ENCODE data around the gene CFTR.

CFTR gene

GRCh38 chr7:117596134-117596533, 116.3 kb downstream of the CFTR start:
- TF ChIP-seq POLR2A (IDR thresholded peaks at IDR 0.05; ENCODE audit: low read depth, low read length) (no peak), TAF1 (IDR thresholded peaks at IDR 0.05; ENCODE audit: borderline replicate concordance, low read depth, low read length) (no peak), POLR2AphosphoS5 (IDR thresholded peaks at IDR 0.05; ENCODE audit: low read depth, low read length) (no peak)
- no peak for FAIRE-seq
- no peak for DNase-seq (ENCODE audit: insufficient read length)

DNA sequence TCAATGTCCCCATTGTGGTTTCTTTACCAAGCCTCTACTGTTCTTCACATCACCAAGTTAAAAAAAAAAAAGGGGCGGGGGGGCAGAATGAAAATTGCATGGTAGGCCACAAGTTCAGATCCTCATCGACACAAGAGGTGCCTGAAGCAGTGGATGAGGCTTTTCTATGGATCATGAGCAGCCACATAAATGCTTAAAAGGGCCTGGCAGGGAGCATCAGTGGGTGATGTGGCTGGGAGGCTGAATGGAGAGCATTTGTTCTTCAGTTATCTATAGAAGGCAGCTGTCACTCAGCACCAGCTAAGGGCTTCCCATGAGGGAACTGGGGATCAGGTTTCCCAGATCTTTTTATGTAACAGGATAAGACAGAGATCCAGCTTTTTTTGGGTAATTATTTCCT, 117.9 kb downstream of the CFTR start:
- no peak for FAIRE-seq
- TF ChIP-seq POLR2AphosphoS5 (IDR thresholded peaks at IDR 0.05; ENCODE audit: low read depth, low read length) (no peak), TAF1 (IDR thresholded peaks at IDR 0.05; ENCODE audit: borderline replicate concordance, low read depth, low read length) (no peak), POLR2A (IDR thresholded peaks at IDR 0.05; ENCODE audit: low read depth, low read length) (no peak)
- no peak for DNase-seq (ENCODE audit: insufficient read length)

GRCh38 chr7:117600911-117601310, 121.1 kb downstream of the CFTR start:
- no peak for DNase-seq (ENCODE audit: insufficient read length)
- no peak for FAIRE-seq
- no peak for TF ChIP-seq POLR2AphosphoS5 (IDR thresholded peaks at IDR 0.05; ENCODE audit: low read depth, low read length)
- TF ChIP-seq TAF1 (IDR thresholded peaks at IDR 0.05; ENCODE audit: borderline replicate concordance, low read depth, low read length), result no peak
- TF ChIP-seq POLR2A (IDR thresholded peaks at IDR 0.05; ENCODE audit: low read depth, low read length), result no peak

GRCh38 chr7:117603627-117604026, 123.8 kb downstream of the CFTR start:
- TF ChIP-seq POLR2A (IDR thresholded peaks at IDR 0.05; ENCODE audit: low read depth, low read length) (no peak), POLR2AphosphoS5 (IDR thresholded peaks at IDR 0.05; ENCODE audit: low read depth, low read length) (no peak), TAF1 (IDR thresholded peaks at IDR 0.05; ENCODE audit: borderline replicate concordance, low read depth, low read length) (no peak)
- DNase-seq (ENCODE audit: insufficient read length) (no peak), FAIRE-seq (no peak)

GRCh38 chr7:117605712-117606111, 125.9 kb downstream of the CFTR start:
- no peak for TF ChIP-seq TAF1 (IDR thresholded peaks at IDR 0.05; ENCODE audit: borderline replicate concordance, low read depth, low read length)
- no peak for TF ChIP-seq POLR2A (IDR thresholded peaks at IDR 0.05; ENCODE audit: low read depth, low read length)
- no peak for TF ChIP-seq POLR2AphosphoS5 (IDR thresholded peaks at IDR 0.05; ENCODE audit: low read depth, low read length)
- no peak for DNase-seq (ENCODE audit: insufficient read length)
- no peak for FAIRE-seq

DNA sequence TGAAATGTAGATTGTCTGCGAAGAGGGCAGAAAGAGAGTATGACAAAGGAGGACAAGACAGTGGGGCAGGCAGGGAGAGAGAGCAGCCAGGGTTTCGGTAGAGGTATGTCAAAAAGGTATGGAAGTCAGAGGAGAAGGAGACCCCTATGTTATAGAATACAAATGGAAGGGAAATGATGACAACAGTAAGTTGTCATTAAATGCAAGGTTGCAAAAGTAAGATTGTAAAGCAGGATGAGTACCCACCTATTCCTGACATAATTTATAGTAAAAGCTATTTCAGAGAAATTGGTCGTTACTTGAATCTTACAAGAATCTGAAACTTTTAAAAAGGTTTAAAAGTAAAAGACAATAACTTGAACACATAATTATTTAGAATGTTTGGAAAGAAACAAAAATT, 126.3 kb downstream of the CFTR start:
- no peak for FAIRE-seq
- no peak for DNase-seq (ENCODE audit: insufficient read length)
- TF ChIP-seq POLR2A (IDR thresholded peaks at IDR 0.05; ENCODE audit: low read depth, low read length) (no peak), TAF1 (IDR thresholded peaks at IDR 0.05; ENCODE audit: borderline replicate concordance, low read depth, low read length) (no peak), POLR2AphosphoS5 (IDR thresholded peaks at IDR 0.05; ENCODE audit: low read depth, low read length) (no peak)

GRCh38 chr7:117610396-117610795, 130.6 kb downstream of the CFTR start:
- TF ChIP-seq TAF1 (IDR thresholded peaks at IDR 0.05; ENCODE audit: borderline replicate concordance, low read depth, low read length) (no peak), POLR2AphosphoS5 (IDR thresholded peaks at IDR 0.05; ENCODE audit: low read depth, low read length) (no peak)
- FAIRE-seq (no peak), DNase-seq (ENCODE audit: insufficient read length) (no peak)

DNA sequence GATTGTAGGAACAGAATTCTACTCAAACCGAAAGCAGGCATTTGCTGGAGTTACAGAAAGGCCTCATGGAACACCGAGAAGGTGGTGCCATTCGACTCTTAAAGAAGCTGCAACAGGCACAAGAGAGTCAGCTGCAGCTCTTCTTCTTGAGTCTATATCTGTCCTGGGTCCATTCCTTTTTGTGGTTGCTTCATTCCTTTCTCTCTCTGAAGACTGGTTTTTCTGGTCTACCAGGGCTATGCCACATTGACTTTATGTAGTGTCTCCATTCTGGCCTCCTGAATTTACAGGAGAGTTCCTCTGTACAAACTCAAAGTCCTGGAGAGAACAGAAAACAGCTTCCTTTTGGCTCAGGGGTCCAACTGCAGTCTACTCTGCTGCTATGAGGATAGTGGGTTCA, 132.8 kb downstream of the CFTR start:
- DNase-seq (ENCODE audit: insufficient read length), result no peak
- TF ChIP-seq POLR2AphosphoS5 (IDR thresholded peaks at IDR 0.05; ENCODE audit: low read depth, low read length), result no peak
- TF ChIP-seq POLR2A (IDR thresholded peaks at IDR 0.05; ENCODE audit: low read depth, low read length), result no peak
- no peak for TF ChIP-seq TAF1 (IDR thresholded peaks at IDR 0.05; ENCODE audit: borderline replicate concordance, low read depth, low read length)
- FAIRE-seq, result no peak

GRCh38 chr7:117616694-117617093, 136.9 kb downstream of the CFTR start:
- FAIRE-seq (no peak), DNase-seq (ENCODE audit: insufficient read length) (no peak)
- TF ChIP-seq POLR2A (IDR thresholded peaks at IDR 0.05; ENCODE audit: low read depth, low read length) (no peak), TAF1 (IDR thresholded peaks at IDR 0.05; ENCODE audit: borderline replicate concordance, low read depth, low read length) (no peak), POLR2AphosphoS5 (IDR thresholded peaks at IDR 0.05; ENCODE audit: low read depth, low read length) (no peak)

DNA sequence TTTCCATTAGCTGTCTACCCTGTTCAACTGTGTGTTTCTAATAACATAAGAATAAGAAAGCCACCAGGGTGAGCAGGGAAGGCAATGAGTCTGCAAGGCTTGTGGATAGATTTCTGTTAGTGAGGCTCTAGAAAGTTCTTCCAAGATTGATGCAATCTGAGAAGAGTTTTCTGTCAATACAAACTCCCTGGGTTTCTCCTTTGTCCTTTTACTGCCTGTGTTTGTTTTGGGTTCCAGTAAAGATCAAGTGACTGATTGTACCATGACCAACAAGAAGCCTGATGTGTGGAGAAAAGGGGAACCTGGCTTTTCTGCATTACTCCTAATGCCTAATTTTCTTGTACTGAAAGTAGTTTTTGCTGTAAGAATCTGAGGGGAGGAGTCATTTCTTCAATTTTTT, 139.9 kb downstream of the CFTR start:
- TF ChIP-seq POLR2A (IDR thresholded peaks at IDR 0.05; ENCODE audit: low read depth, low read length) (no peak), TAF1 (IDR thresholded peaks at IDR 0.05; ENCODE audit: borderline replicate concordance, low read depth, low read length) (no peak), POLR2AphosphoS5 (IDR thresholded peaks at IDR 0.05; ENCODE audit: low read depth, low read length) (no peak)
- no peak for FAIRE-seq
- no peak for DNase-seq (ENCODE audit: insufficient read length)

GRCh38 chr7:117621075-117621618, 141.3 kb downstream of the CFTR start:
- no peak for FAIRE-seq
- TF ChIP-seq POLR2A (IDR thresholded peaks at IDR 0.05; ENCODE audit: low read depth, low read length) (no peak), TAF1 (IDR thresholded peaks at IDR 0.05; ENCODE audit: borderline replicate concordance, low read depth, low read length) (no peak), POLR2AphosphoS5 (IDR thresholded peaks at IDR 0.05; ENCODE audit: low read depth, low read length) (no peak)
- DNase-seq (ENCODE audit: insufficient read length), result no peak

GRCh38 chr7:117623606-117624005, 143.8 kb downstream of the CFTR start:
- no peak for TF ChIP-seq TAF1 (IDR thresholded peaks at IDR 0.05; ENCODE audit: borderline replicate concordance, low read depth, low read length)
- no peak for TF ChIP-seq POLR2A (IDR thresholded peaks at IDR 0.05; ENCODE audit: low read depth, low read length)
- no peak for TF ChIP-seq POLR2AphosphoS5 (IDR thresholded peaks at IDR 0.05; ENCODE audit: low read depth, low read length)
- FAIRE-seq, result no peak

DNA sequence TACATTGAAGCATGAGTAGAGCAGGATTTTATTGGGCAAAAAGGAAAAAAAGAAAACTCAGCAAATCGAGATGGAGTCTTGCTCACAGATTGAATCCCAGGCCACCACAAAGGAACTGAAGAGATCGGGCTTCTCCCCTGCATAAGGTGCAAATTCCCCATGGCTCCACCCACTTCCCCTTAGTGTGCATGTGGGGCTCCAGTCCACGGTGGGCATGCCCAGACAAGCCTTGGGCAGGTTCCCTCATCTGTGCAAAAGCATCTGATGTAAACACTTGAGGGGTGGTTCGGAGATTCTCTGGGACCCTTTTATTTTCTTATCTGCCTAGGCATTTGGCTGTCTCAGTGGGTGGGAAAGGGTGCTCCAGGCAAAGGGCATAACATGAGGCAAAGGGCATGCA, 150.7 kb downstream of the CFTR start:
- TF ChIP-seq TAF1 (IDR thresholded peaks at IDR 0.05; ENCODE audit: borderline replicate concordance, low read depth, low read length) (no peak), POLR2AphosphoS5 (IDR thresholded peaks at IDR 0.05; ENCODE audit: low read depth, low read length) (no peak), POLR2A (IDR thresholded peaks at IDR 0.05; ENCODE audit: low read depth, low read length) (no peak)
- FAIRE-seq (no peak), DNase-seq (ENCODE audit: insufficient read length) (no peak)

More at GRCh38 chr7:117623606-117624005, 143.8 kb downstream of the CFTR start:
- no peak for DNase-seq (ENCODE audit: insufficient read length)
